Neural progenitor cell (in vitro differentiated cells): Measurements from ENCODE around the gene KLHL40. TPM values are rescaled to one million over a fixed set of nuclear protein-coding genes. Genes with fewer than 3 reads are reported as not detected.

Source experiments
- DNase-seq: peaks from one replicate; pipeline ENCODE4 v3.0.0-alpha.2; 2016; ENCODE audit warnings: low spot score
- H2AFZ ChIP-seq: fragments of 200-600 bp; sonication (generic); replicated peaks from 2 replicates; pipeline ENCODE4 v1.6.1; 2016; ENCODE audit warnings: antibody characterized with exemption
- H3F3A ChIP-seq: fragments of 200-600 bp; sonication (generic); 2 replicates; pipeline ENCODE4 v1.6.1; 2016; ENCODE audit warnings: antibody characterized with exemption, low read depth
- H3K27ac ChIP-seq: fragments of 200-600 bp; sonication (generic); 2 replicates; pipeline ENCODE4 v1.5.1; 2016; ENCODE audit warnings: mild to moderate bottlenecking
- H3K27me3 ChIP-seq: fragments of 200-600 bp; sonication (generic); 2 replicates; pipeline ENCODE4 v1.6.1; 2016; ENCODE audit warnings: mild to moderate bottlenecking, moderate library complexity
- H3K36me3 ChIP-seq: fragments of 200-600 bp; sonication (generic); 2 replicates; pipeline ENCODE4 v1.5.1; 2016
- H3K4me1 ChIP-seq: fragments of 200-600 bp; sonication (generic); 2 replicates; pipeline ENCODE4 v1.6.1; 2016; ENCODE audit warnings: mixed run types
- H3K4me2 ChIP-seq: fragments of 200-600 bp; sonication (generic); 2 replicates; pipeline ENCODE4 v1.6.1; 2016
- H3K4me3 ChIP-seq: fragments of 200-600 bp; sonication (generic); 2 replicates; pipeline ENCODE4 v1.5.1; 2016
- H3K79me2 ChIP-seq: fragments of 200-600 bp; sonication (generic); 2 replicates; pipeline ENCODE4 v1.6.1; 2016; ENCODE audit warnings: low read depth
- H3K9ac ChIP-seq: fragments of 200-600 bp; sonication (generic); 2 replicates; pipeline ENCODE4 v1.6.1; 2016
- H3K9me3 ChIP-seq: fragments of 200-600 bp; sonication (generic); 2 replicates; pipeline ENCODE4 v1.5.1; 2016; ENCODE audit warnings: low read depth
- H4K20me1 ChIP-seq: fragments of 200-600 bp; sonication (generic); 2 replicates; pipeline ENCODE4 v1.6.1; 2016; ENCODE audit warnings: low read depth
- H3K27ac Mint-ChIP-seq: 3 replicates; pipeline ENCODE4 v1.8.0; 2021; ENCODE audit warnings: mixed read lengths
- H3K27me3 Mint-ChIP-seq: 2 replicates; pipeline ENCODE4 v1.8.0; 2022; ENCODE audit warnings: low read depth, mild to moderate bottlenecking, inconsistent platforms, moderate library complexity, mixed read lengths; ENCODE audit not compliant: insufficient read depth
- H3K36me3 Mint-ChIP-seq: 3 replicates; pipeline ENCODE4 v1.8.0; 2021; ENCODE audit warnings: mixed read lengths
- H3K4me1 Mint-ChIP-seq: 3 replicates; pipeline ENCODE4 v1.8.0; 2021; ENCODE audit warnings: mixed read lengths
- H3K4me3 Mint-ChIP-seq: 3 replicates; pipeline ENCODE4 v1.8.0; 2021; ENCODE audit warnings: mild to moderate bottlenecking, moderate library complexity, mixed read lengths
- H3K9me3 Mint-ChIP-seq: 3 replicates; pipeline ENCODE4 v1.8.0; 2020; ENCODE audit warnings: mixed read lengths
- CTCF ChIP-seq: fragments of 200-600 bp; sonication (generic); IDR thresholded peaks from 2 replicates; pipeline ENCODE4 v1.5.1; 2017; ENCODE audit warnings: antibody characterized with exemption, mild to moderate bottlenecking
- EZH2 ChIP-seq: fragments of 200-600 bp; sonication (generic); IDR thresholded peaks from 2 replicates; pipeline ENCODE4 v1.6.1; 2017; ENCODE audit warnings: antibody characterized with exemption, mild to moderate bottlenecking, moderate library complexity
- EZH2phosphoT487 ChIP-seq: fragments of 200-600 bp; sonication (generic); IDR thresholded peaks from 2 replicates; pipeline ENCODE4 v1.6.1; 2017; ENCODE audit warnings: antibody characterized with exemption
- total RNA-seq: library from RNA; depleted of rRNA; stranded (reverse); fragments of >200 nt; gene quantifications from 2 replicates; pipeline ENCODE4 v1.2.3, GENCODE V29; 2015; ENCODE audit warnings: low replicate concordance

KLHL40 gene
- total RNA-seq, 1 donor from 2014 or later: not detected

- no peaks in the 10 kb centered on the region for H3K4me1 ChIP-seq
- H3K9ac ChIP-seq: no peak overlapping the region
Observed at GRCh38 chr3:42673082-42673481, 12.3 kb upstream of the KLHL40 start.

GRCh38 chr3:42674146-42674545 is 11.2 kb upstream of the KLHL40 start:
- H3K36me3 Mint-ChIP-seq: no peaks in the 10 kb centered on the region
- H3K27ac Mint-ChIP-seq: no peak overlapping the region
- no peaks in the 10 kb centered on the region for H3K4me1 Mint-ChIP-seq
- Histone ChIP-seq H3K9ac (no peak overlapping the region), H3K27ac (no peak overlapping the region), H3K79me2 (no peaks in the 10 kb centered on the region), H3K27me3 (no peaks in the 10 kb centered on the region), H3K4me3 (no peak overlapping the region), H3K36me3 (no peaks in the 10 kb centered on the region), H3F3A (no peaks in the 10 kb centered on the region), H3K9me3 (no peaks in the 10 kb centered on the region), H3K4me1 (no peaks in the 10 kb centered on the region), H2AFZ (no peak overlapping the region), H4K20me1 (no peaks in the 10 kb centered on the region), H3K4me2 (no peak overlapping the region)
- TF ChIP-seq EZH2 (no peak), EZH2phosphoT487 (no peak), CTCF (no peak)
- H3K9me3 Mint-ChIP-seq: peaks cover 27% of the 10 kb centered on the region
- H3K27me3 Mint-ChIP-seq: peaks cover 7% of the 10 kb centered on the region
- H3K4me3 Mint-ChIP-seq: no peak overlapping the region
- no peak for DNase-seq

More at GRCh38 chr3:42673082-42673481, 12.3 kb upstream of the KLHL40 start:
- Histone ChIP-seq H3K27me3 (no peaks in the 10 kb centered on the region), H3K36me3 (no peaks in the 10 kb centered on the region), H4K20me1 (no peaks in the 10 kb centered on the region), H3K4me3 (no peak overlapping the region), H3K79me2 (no peaks in the 10 kb centered on the region), H2AFZ (no peak overlapping the region), H3K9me3 (no peaks in the 10 kb centered on the region), H3K27ac (no peak overlapping the region), H3F3A (no peaks in the 10 kb centered on the region), H3K4me2 (no peak overlapping the region)
- TF ChIP-seq EZH2phosphoT487: no peak
- Mint-ChIP-seq H3K27ac (no peak overlapping the region), H3K9me3 (peaks cover 31% of the 10 kb centered on the region), H3K4me1 (no peaks in the 10 kb centered on the region), H3K36me3 (no peaks in the 10 kb centered on the region), H3K4me3 (no peak overlapping the region), H3K27me3 (peaks cover 7% of the 10 kb centered on the region)
- no peak for DNase-seq

- no peak overlapping the region for H3K9ac ChIP-seq
- H3K4me3 Mint-ChIP-seq: no peak overlapping the region
- H3K4me1 Mint-ChIP-seq: no peaks in the 10 kb centered on the region
- DNase-seq: no peak
- H4K20me1 ChIP-seq: no peaks in the 10 kb centered on the region
- H3K27me3 Mint-ChIP-seq: peaks cover 7% of the 10 kb centered on the region
- H3K4me1 ChIP-seq: no peaks in the 10 kb centered on the region
- no peak overlapping the region for H2AFZ ChIP-seq
- no peak overlapping the region for H3K4me3 ChIP-seq
- H3K27me3 ChIP-seq: no peaks in the 10 kb centered on the region
- peaks cover 23% of the 10 kb centered on the region for H3K9me3 Mint-ChIP-seq
- H3K36me3 ChIP-seq: no peaks in the 10 kb centered on the region
- no peaks in the 10 kb centered on the region for H3K79me2 ChIP-seq
- TF ChIP-seq CTCF (no peak), EZH2 (no peak), EZH2phosphoT487 (no peak)
- no peaks in the 10 kb centered on the region for H3F3A ChIP-seq
- H3K27ac ChIP-seq: no peak overlapping the region
- H3K36me3 Mint-ChIP-seq: no peaks in the 10 kb centered on the region
- H3K4me2 ChIP-seq: no peak overlapping the region
- no peak overlapping the region for H3K27ac Mint-ChIP-seq
- no peaks in the 10 kb centered on the region for H3K9me3 ChIP-seq
Observed at GRCh38 chr3:42675909-42676308, 9.4 kb upstream of the KLHL40 start.

- DNase-seq: no peak
- H3K27ac ChIP-seq: no peak overlapping the region
- Mint-ChIP-seq H3K9me3 (peaks cover 23% of the 10 kb centered on the region), H3K27me3 (peaks cover 7% of the 10 kb centered on the region), H3K36me3 (no peaks in the 10 kb centered on the region), H3K27ac (no peak overlapping the region), H3K4me3 (no peak overlapping the region), H3K4me1 (no peaks in the 10 kb centered on the region)
- H3K4me3 ChIP-seq: no peak overlapping the region
- no peaks in the 10 kb centered on the region for H3K79me2 ChIP-seq
- no peak overlapping the region for H3K4me2 ChIP-seq
- H2AFZ ChIP-seq: no peak overlapping the region
- H3K4me1 ChIP-seq: no peaks in the 10 kb centered on the region
- H3K36me3 ChIP-seq: no peaks in the 10 kb centered on the region
- no peaks in the 10 kb centered on the region for H4K20me1 ChIP-seq
- TF ChIP-seq EZH2phosphoT487: no peak
- TF ChIP-seq CTCF: no peak
- TF ChIP-seq EZH2: no peak
- no peaks in the 10 kb centered on the region for H3K9me3 ChIP-seq
- H3K9ac ChIP-seq: no peak overlapping the region
- H3F3A ChIP-seq: no peaks in the 10 kb centered on the region
- no peaks in the 10 kb centered on the region for H3K27me3 ChIP-seq
Observed at GRCh38 chr3:42678447-42678846, 6.9 kb upstream of the KLHL40 start.
